NCI-H748 treated with DMSO at 0.1 percent for 48 hours (cell line): ENCODE measurements around the gene SELENOH.

Source experiments
- DNase-seq: peaks from one replicate; lab custom pipeline; 2025; lab: John Stamatoyannopoulos, UW

Gene SELENOH

GRCh38 chr11:57746920-57747319 is 5.6 kb downstream of the SELENOH start:
- no peak for DNase-seq

DNA sequence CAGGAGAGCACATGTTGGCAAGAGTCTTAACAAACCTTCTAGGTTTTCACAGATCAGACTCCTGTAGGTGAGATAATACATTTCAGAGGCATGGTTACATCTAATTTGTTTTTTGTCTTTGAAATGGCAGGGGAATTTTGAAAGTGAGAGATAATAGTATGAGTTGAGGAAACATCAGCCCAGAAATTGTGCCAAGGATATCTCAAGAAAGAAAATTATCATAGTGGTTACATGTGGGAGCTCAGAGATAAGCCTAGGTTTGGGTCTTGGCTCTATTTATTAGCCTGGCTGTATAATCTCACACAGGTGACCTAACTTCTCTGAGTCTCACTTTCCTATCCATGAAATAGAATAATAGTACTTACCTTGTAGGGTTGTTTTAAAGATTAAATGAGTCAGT is 9.9 kb downstream of the SELENOH start:
- no peak for DNase-seq

DNA sequence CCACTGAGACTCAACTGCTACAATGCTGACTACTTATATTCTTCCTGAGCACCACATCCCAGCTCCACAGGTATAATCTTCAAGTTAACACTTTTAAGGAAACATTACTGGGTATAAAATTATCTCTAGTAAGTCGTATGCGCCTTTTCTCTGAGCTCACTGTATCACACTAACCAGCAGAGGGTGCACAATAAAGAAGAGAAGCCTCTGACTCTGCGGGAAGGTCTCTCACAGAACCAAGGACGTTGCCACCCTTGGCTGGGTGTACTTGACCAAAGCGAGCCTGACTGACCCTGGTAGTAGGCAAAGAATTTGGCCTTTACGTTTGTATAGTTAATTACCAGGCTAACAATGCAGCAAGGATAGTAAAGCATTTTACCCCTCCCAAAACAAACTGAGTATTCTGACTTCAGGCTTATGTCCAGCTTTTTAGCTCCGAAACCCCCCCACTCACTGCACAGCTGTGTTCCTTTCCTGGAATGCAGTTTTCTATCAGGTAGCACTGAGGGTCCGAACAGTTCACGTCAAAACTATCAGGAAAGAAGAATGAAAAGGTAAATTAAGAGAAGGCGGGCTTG is 10.5 kb downstream of the SELENOH start, which contains the start of gene BTBD18:
BTBD18 (minus strand) TSS at position 144 of the 578 bp plus-strand sequence. CDS start 631 bp downstream, outside the sequence.
- peak; percentile 6 for DNase-seq

DNA sequence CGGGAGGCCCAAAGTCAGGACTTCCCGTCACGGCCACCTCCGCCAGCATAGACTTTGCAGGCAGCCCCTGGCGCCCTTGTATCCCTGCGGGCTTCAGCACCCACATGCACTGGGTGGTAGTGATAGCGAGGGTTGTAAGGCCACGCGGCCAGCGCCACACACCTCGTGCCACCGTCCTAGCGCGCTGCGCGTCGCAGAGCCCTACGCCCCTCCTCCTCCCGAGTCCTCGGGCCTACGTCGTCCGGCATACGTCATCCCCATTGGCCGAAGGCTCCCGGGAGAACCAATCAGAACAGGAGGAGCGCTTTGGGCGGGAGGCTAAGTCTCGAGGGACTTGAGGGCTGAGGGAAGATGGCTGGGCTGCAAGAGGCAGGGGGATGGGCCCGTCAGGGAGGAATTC is 11.7 kb downstream of the SELENOH start:
- no peak for DNase-seq

DNA sequence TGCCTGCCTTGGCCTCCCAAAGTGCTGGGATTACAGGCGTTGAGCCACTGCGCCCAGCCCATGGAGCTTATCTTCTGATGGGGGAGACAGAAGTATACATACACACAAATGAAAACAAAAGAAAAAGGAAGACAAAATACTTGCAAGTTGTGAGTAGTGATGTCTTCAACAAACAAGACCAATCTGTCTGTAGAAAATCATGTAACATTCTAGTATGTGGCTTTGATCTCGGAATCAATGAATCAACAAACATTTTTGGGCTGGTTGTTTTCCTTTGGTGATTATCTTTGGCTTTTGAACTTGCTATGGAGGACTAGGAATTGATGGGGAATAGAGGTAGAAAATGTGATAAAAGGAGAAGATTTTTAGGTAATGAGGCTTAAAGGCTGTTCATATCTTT is 16.9 kb downstream of the SELENOH start:
- no peak for DNase-seq

- peak; percentile 89 for DNase-seq
Observed at GRCh38 chr11:57761301-57762234, 20.3 kb downstream of the SELENOH start, which contains the start of gene CTNND1. TSS of gene CTNND1 (plus strand) at chr11:57761802. CDS start at chr11:57791479, 29,677 bp downstream.

DNA sequence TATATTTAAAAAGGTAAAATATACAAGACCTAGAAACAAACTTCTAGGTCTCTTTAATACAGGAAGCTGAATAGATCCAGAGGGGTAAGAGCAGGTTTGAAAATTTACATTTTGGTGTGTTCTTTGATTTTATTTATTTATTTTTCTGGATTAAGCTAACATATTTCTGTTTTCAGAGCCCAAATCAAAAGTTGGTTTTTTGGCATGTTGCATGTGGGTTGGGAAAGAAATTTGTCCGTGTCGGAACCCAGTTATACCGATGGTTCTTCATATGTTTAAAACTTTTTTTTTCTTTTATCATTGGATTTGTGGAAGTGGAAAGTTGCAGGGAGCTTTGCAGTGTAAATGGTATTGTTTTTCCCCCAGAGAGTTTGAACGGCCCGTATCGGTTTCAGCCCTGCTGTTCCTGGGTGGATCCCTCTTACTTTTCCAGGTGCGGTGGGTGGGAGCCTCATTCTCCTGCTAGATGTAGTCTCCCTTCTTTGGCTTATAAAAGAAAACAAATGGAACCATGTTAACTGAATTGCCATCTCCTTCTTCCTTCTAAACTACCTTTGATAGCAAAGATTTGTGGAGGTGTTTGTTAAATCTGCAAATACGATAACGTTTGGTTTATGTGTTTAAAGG is 21.1 kb downstream of the SELENOH start:
- no peak for DNase-seq

DNA sequence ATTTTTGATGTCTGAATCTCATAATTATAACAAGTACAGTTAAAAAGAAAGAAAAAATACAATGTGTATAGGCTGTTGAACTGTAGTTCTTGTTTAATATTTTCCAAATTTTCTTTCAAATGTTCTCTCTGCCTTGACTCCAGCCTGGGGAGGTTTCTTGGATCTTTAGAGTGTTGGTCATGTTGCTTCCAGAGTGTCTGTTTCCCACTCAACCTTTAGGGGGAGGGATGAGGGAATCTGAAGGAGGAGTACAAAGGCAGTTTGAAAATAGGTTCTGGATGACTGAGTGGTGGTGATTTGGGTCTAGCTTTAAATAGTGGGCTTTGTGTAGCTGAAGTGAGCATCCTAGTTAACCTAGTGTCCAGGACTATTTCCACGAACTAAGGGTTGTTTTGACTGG is 22.3 kb downstream of the SELENOH start:
- DNase-seq, result no peak

GRCh38 chr11:57764021-57764420 is 22.7 kb downstream of the SELENOH start:
- no peak for DNase-seq

GRCh38 chr11:57764566-57764965 is 23.3 kb downstream of the SELENOH start:
- DNase-seq, result no peak

GRCh38 chr11:57764972-57765371 is 23.7 kb downstream of the SELENOH start:
- DNase-seq, result no peak

DNA sequence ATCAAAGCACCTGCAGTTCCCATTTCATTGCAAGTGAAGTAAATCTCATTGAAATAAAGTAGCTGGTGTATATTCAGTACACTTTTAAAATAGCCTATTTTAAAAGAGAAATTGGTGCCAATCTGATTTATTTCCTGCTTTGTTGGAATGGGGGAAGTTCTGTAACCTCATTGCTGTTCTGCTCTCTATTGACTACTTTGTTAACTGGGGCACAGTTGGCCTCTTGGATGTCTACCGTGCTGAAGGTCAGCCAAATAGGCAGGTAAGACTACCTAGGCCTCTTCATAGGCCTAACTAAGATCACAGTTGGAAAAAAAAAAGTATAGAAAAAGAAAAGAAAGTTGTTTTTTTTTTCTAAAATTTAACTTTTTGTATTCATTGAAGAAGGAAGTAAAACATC is 29.5 kb downstream of the SELENOH start:
- DNase-seq, result no peak

DNA sequence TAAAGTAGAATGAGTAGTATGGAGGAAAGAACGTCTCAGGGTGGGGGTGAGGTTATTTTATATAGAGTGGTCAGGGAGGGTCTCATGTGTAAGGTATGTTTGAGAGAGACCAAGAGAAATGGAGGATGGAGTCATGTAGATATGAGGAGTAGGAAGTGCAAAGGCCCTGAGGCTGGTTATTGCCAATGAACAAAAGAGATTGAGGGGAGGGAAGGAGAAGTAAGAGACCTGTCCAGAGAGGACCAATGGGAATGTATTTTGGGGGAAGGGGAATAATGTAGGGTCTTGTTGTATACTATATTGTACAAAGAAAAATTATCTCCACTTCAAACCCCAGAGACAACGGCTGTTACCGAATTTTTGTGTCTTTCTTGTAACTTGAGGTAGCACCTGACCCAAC is 30.1 kb downstream of the SELENOH start:
- no peak for DNase-seq

DNA sequence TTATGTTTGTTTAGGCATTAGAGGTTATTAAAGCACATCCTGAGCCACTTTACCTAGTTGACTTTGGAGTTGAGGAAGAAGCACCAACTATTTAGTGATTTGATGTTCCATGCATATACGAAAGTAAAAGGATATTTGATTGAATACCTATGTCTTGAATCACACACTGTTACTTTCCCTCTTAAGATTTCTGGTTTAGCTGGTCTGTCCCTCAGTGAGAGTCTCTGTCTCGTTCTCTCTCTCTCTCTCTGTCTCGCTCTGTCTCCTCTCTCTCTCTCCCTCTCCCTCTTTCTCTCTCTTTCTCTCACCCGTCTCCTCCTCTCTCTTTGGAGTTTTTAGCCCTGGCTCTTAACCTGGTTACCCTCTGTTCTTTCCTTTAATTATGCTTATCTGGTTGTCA is 31.3 kb downstream of the SELENOH start:
- no peak for DNase-seq

DNA sequence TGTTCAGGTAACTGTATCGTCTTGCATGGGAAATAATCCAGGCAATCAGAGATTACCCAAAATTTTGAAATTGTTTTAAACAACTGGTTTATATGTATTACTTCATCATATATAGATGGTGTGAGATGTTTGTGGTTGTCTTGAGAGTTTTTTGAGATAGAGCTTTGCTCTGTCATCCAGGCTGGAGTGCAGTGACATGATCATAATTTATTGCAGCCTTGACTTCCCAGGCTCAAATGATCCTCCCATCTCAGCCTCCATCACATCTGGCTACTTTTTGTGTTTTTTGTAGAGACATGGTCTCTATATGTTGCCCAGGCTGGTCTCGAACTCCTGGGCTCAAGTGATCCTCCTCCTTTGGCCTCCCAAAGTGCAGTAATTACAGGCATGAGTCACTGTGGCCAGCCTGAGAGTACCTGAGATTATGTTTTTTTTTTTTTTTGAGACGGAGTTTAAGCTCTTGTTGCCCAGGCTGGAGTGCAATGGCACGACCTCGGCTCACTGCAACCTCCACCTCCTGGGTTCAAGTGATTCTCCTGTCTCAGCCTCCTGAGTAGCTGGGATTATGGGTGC is 31.8 kb downstream of the SELENOH start:
- DNase-seq, result no peak

GRCh38 chr11:57775491-57775890 is 34.2 kb downstream of the SELENOH start:
- DNase-seq, result no peak

- no peak for DNase-seq
Observed at GRCh38 chr11:57776031-57776521, 34.8 kb downstream of the SELENOH start.

- DNase-seq, result no peak
Observed at GRCh38 chr11:57776577-57777210, 35.4 kb downstream of the SELENOH start.

- DNase-seq, result no peak
Observed at GRCh38 chr11:57777969-57778317, 36.7 kb downstream of the SELENOH start.

DNA sequence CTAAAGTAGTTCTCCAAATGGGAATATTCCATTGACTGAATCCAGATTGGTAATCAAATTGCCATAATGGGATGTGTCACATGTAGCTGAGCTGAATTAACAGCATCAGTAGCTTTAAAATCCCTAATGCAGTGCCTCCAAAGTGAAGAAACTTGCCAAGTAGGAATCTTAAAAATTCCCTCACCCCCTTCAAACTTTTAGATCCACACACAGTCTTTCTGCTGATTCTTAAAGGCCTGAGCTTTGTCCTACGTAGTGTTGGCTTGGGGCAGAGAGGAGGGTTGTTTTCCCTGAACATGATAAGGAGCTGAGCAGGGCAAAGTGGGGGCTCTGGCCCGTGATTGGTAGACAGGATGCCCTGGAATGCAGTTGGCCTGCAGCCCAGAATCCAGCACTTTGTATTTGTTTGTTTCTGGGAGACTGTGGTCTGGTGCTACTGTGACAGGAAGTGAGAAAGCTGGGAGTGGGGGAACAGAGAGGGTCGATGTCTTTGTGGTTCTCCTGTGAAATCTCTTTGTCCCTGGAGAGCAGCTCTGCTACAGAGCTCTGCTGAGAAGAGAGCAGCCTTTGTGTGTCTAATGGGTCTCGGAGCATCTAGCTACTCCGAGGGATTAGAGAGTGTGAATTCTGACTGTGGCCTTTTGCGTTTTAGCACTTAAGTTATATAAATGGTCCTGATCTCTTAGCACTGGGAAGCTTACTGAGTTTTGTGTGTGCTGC is 37.2 kb downstream of the SELENOH start:
- DNase-seq, result no peak

- no peak for DNase-seq
Observed at GRCh38 chr11:57779276-57779675, 38.0 kb downstream of the SELENOH start.
